ENCODE measurements around the gene SAYSD1.

DNA sequence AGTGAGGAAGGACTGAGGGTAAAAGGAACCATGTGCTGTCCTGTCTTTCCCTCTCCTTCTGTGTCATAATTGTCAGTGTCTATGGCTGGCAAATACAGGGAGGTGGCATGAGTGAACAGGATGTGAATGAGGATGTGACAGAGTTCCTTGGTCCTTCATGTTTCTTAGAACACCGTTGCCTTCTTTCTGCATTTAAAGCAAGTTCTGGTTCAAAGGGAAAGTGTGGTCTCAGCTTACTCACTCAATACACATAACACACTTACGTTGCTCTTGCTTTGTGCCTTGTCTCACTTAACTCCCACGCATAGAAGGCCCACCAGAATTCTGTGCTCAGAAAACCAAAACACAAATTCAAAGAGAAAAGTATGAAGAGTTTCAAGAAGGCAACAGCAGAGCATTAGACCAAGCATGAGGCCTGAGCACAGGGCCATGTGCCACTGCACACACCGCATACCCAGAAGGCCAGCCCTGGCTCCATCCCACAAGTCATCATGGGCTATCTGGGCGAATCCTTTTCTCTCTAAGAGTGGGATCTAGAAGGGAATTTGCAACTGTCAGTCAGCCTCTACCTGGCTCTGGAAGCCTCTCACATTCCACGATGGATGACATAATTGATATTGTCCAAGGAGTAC is 38.9 kb upstream of the SAYSD1 start:
- TF ChIP-seq EZH2phosphoT487 (IDR thresholded peaks at IDR 0.05; ENCODE audit: borderline replicate concordance, low read length) (no peak), CTCF (IDR thresholded peaks at IDR 0.05; ENCODE audit: low read depth, low read length, poor library complexity, severe bottlenecking) (no peak)
